Measurements from ENCODE around the gene HSD17B14. TPM values are rescaled to one million over a fixed set of nuclear protein-coding genes. Genes with fewer than 3 reads are reported as not detected.

HSD17B14 gene
- total and polyA plus RNA-seq, 2 donors: 9.9 to 20.4 TPM

DNA sequence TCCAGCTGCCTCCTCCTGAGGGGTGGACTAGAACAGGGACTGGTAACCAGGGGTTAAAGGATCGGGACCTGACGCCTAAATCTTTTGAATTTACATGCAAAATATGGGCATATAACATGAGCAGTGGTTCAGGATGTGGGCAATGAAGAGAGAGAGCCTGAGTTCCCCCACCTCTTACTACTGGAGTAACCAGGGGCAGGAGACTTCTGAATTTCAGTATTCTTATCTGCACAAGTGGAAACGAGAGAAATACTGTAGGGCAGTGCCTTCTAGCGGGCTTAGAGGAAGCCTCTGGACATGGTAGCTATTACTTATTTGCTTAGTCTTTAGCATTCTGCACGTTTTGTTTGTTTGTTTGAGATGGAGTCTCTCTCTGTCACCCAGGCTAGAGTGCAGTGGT lies 51.8 kb downstream of the HSD17B14 start:
- no peaks in the 10 kb centered on the region for H3K36me3 ChIP-seq (ENCODE audit: control insufficient read depth in 2 of 2, insufficient read depth in 2 of 2, low read length in 1 of 2)
- 77% methylated on average over 5 of the region's 5 CpGs for WGBS
- H3K4me3 ChIP-seq (ENCODE audit: low read length in 2 of 2): no peak overlapping the region
- peaks cover 0 to 14% of the 10 kb centered on the region in 2 donors for H3K27me3 ChIP-seq (ENCODE audit: control insufficient read depth in 2 of 2, insufficient read depth in 1 of 2, low read length in 1 of 2)
- peaks cover 0 to 6% of the 10 kb centered on the region in 2 donors for H3K4me1 ChIP-seq (ENCODE audit: control insufficient read depth in 2 of 2, insufficient read depth in 2 of 2, low read length in 2 of 2)
- H3K9me3 ChIP-seq (ENCODE audit: control insufficient read depth in 2 of 2, insufficient read depth in 1 of 2, low read length in 1 of 2): no peaks in the 10 kb centered on the region
- H3K27ac ChIP-seq (ENCODE audit: low read depth in 1 of 2, low read length in 1 of 2): no peak overlapping the region
- no peak for DNase-seq (ENCODE audit: low read depth in 6 of 9, low spot score in 9 of 9)

GRCh38 chr19:48780631-48781391 lies 55.5 kb downstream of the HSD17B14 start:
- Histone ChIP-seq H3K4me3 (ENCODE audit: low read length in 2 of 2) (no peak overlapping the region), H3K4me1 (ENCODE audit: control insufficient read depth in 2 of 2, insufficient read depth in 2 of 2, low read length in 2 of 2) (peaks cover 0 to 4% of the 10 kb centered on the region in 2 donors), H3K9me3 (ENCODE audit: control insufficient read depth in 2 of 2, insufficient read depth in 1 of 2, low read length in 1 of 2) (no peaks in the 10 kb centered on the region), H3K27ac (ENCODE audit: low read depth in 1 of 2, low read length in 1 of 2) (no peak overlapping the region), H3K36me3 (ENCODE audit: control insufficient read depth in 2 of 2, insufficient read depth in 2 of 2, low read length in 1 of 2) (no peaks in the 10 kb centered on the region), H3K27me3 (ENCODE audit: control insufficient read depth in 2 of 2, insufficient read depth in 1 of 2, low read length in 1 of 2) (peaks cover 0 to 12% of the 10 kb centered on the region in 2 donors)
- no peak for DNase-seq (ENCODE audit: low read depth in 6 of 9, low spot score in 9 of 9)
- 88% methylated on average over 14 of the region's 14 CpGs for WGBS

DNA sequence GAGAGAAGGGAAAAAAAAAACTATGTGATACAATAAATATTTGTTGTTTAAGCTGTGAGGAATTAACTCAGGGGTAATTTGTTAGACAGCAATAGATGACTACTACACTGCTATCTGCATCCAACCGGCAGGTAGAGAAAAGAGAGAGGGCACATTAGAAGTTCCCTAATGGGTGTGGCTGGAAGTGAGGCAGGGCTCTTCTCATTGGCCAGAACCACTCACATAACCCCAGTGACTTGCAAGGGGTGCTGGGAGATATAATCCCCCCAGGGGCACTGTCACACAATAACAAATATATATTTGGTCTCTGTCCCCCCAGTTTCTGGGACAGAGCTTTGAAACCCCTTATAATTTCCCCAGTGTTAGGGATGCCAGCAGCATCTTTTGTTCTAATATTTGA lies 56.7 kb downstream of the HSD17B14 start:
- Histone ChIP-seq H3K36me3 (ENCODE audit: control insufficient read depth in 2 of 2, insufficient read depth in 2 of 2, low read length in 1 of 2) (no peaks in the 10 kb centered on the region), H3K27ac (ENCODE audit: low read depth in 1 of 2, low read length in 1 of 2) (no peak overlapping the region), H3K4me3 (ENCODE audit: low read length in 2 of 2) (no peak overlapping the region), H3K4me1 (ENCODE audit: control insufficient read depth in 2 of 2, insufficient read depth in 2 of 2, low read length in 2 of 2) (peaks cover 0 to 4% of the 10 kb centered on the region in 2 donors), H3K27me3 (ENCODE audit: control insufficient read depth in 2 of 2, insufficient read depth in 1 of 2, low read length in 1 of 2) (peaks cover 0 to 11% of the 10 kb centered on the region in 2 donors), H3K9me3 (ENCODE audit: control insufficient read depth in 2 of 2, insufficient read depth in 1 of 2, low read length in 1 of 2) (no peaks in the 10 kb centered on the region)
- 74% methylated on average over 1 of the region's 1 CpG for WGBS
- DNase-seq (ENCODE audit: low read depth in 6 of 9, low spot score in 9 of 9): no peak

- Histone ChIP-seq H3K27ac (ENCODE audit: low read depth in 1 of 2, low read length in 1 of 2) (no peak overlapping the region), H3K4me1 (ENCODE audit: control insufficient read depth in 2 of 2, insufficient read depth in 2 of 2, low read length in 2 of 2) (peaks cover 0 to 4% of the 10 kb centered on the region in 2 donors), H3K9me3 (ENCODE audit: control insufficient read depth in 2 of 2, insufficient read depth in 1 of 2, low read length in 1 of 2) (no peaks in the 10 kb centered on the region), H3K27me3 (ENCODE audit: control insufficient read depth in 2 of 2, insufficient read depth in 1 of 2, low read length in 1 of 2) (peaks cover 0 to 10% of the 10 kb centered on the region in 2 donors), H3K36me3 (ENCODE audit: control insufficient read depth in 2 of 2, insufficient read depth in 2 of 2, low read length in 1 of 2) (no peaks in the 10 kb centered on the region), H3K4me3 (ENCODE audit: low read length in 2 of 2) (no peak overlapping the region)
- no peak for DNase-seq (ENCODE audit: low read depth in 6 of 9, low spot score in 9 of 9)
- 97% methylated on average over 12 of the region's 12 CpGs for WGBS
These were observed 58.6 kb downstream of the HSD17B14 start for GRCh38 chr19:48777720-48778119.

DNA sequence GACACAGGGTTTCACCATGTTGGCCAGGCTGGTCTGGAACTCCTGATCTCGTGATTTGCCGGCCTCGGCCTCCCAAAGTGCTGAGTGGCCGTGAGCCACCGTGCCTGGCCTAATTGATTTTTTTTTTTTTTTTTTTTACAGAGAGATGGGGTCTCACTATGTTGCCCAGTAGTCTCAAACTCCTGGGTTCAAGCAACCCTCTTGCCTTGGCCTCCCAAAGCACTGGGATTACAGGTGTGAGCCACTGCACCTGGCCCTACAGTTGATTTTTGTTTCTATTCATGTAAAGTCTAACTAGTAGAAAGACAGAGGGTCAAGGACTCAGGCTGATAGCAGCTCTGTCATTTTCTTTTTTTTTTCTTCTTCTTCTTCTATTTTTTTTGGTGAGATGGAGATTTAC lies 59.2 kb downstream of the HSD17B14 start:
- 98% methylated on average over 5 of the region's 5 CpGs for WGBS
- peaks cover 0 to 4% of the 10 kb centered on the region in 2 donors for H3K27me3 ChIP-seq (ENCODE audit: control insufficient read depth in 2 of 2, insufficient read depth in 1 of 2, low read length in 1 of 2)
- DNase-seq (ENCODE audit: low read depth in 6 of 9, low spot score in 9 of 9): no peak
- H3K4me3 ChIP-seq (ENCODE audit: low read length in 2 of 2): no peak overlapping the region
- H3K9me3 ChIP-seq (ENCODE audit: control insufficient read depth in 2 of 2, insufficient read depth in 1 of 2, low read length in 1 of 2): no peaks in the 10 kb centered on the region
- no peak overlapping the region for H3K27ac ChIP-seq (ENCODE audit: low read depth in 1 of 2, low read length in 1 of 2)
- peaks cover 0 to 4% of the 10 kb centered on the region in 2 donors for H3K4me1 ChIP-seq (ENCODE audit: control insufficient read depth in 2 of 2, insufficient read depth in 2 of 2, low read length in 2 of 2)
- no peaks in the 10 kb centered on the region for H3K36me3 ChIP-seq (ENCODE audit: control insufficient read depth in 2 of 2, insufficient read depth in 2 of 2, low read length in 1 of 2)

DNA sequence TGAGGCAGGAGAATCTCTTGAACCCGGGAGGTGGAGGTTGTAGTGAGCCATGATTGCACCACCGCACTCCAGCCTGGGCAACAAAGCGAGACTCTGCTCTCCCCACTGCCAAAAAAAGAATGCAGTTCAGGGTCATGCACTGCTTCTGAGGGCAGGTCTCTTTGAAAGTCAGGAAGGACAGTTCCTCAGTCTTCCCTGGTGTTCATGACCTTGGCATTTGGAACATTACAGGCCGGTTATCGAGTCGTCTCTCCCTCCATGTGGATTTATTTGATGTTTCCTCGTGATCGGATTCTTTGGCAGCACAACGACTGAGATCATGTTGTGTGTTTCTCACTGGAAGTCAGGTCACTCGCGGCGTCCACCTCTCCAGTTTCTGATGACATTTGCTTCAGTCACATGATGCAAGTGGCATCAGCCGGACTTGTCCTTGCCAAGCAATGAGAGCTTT lies 63.8 kb downstream of the HSD17B14 start:
- DNase-seq (ENCODE audit: low read depth in 6 of 9, low spot score in 9 of 9): no peak
- Histone ChIP-seq H3K9me3 (ENCODE audit: control insufficient read depth in 2 of 2, insufficient read depth in 1 of 2, low read length in 1 of 2) (no peaks in the 10 kb centered on the region), H3K36me3 (ENCODE audit: control insufficient read depth in 2 of 2, insufficient read depth in 2 of 2, low read length in 1 of 2) (no peaks in the 10 kb centered on the region), H3K27ac (ENCODE audit: low read depth in 1 of 2, low read length in 1 of 2) (no peak overlapping the region), H3K4me1 (ENCODE audit: control insufficient read depth in 2 of 2, insufficient read depth in 2 of 2, low read length in 2 of 2) (no peaks in the 10 kb centered on the region), H3K27me3 (ENCODE audit: control insufficient read depth in 2 of 2, insufficient read depth in 1 of 2, low read length in 1 of 2) (peaks cover 0 to 13% of the 10 kb centered on the region in 2 donors), H3K4me3 (ENCODE audit: low read length in 2 of 2) (no peak overlapping the region)
- WGBS: 94% methylated on average over 13 of the region's 13 CpGs

- DNase-seq (ENCODE audit: low read depth in 6 of 9, low spot score in 9 of 9): no peak
- H3K4me3 ChIP-seq (ENCODE audit: low read length in 2 of 2): no peak overlapping the region
- no peaks in the 10 kb centered on the region for H3K4me1 ChIP-seq (ENCODE audit: control insufficient read depth in 2 of 2, insufficient read depth in 2 of 2, low read length in 2 of 2)
- peaks cover 0 to 16% of the 10 kb centered on the region in 2 donors for H3K27me3 ChIP-seq (ENCODE audit: control insufficient read depth in 2 of 2, insufficient read depth in 1 of 2, low read length in 1 of 2)
- H3K9me3 ChIP-seq (ENCODE audit: control insufficient read depth in 2 of 2, insufficient read depth in 1 of 2, low read length in 1 of 2): no peaks in the 10 kb centered on the region
- H3K36me3 ChIP-seq (ENCODE audit: control insufficient read depth in 2 of 2, insufficient read depth in 2 of 2, low read length in 1 of 2): no peaks in the 10 kb centered on the region
- 89% methylated on average over 20 of the region's 20 CpGs for WGBS
- no peak overlapping the region for H3K27ac ChIP-seq (ENCODE audit: low read depth in 1 of 2, low read length in 1 of 2)
These were observed 65.4 kb downstream of the HSD17B14 start for GRCh38 chr19:48770734-48771472.

- 83% methylated on average over 7 of the region's 7 CpGs for WGBS
- DNase-seq (ENCODE audit: low read depth in 6 of 9, low spot score in 9 of 9): no peak
- H3K36me3 ChIP-seq (ENCODE audit: control insufficient read depth in 2 of 2, insufficient read depth in 2 of 2, low read length in 1 of 2): no peaks in the 10 kb centered on the region
- no peak overlapping the region for H3K27ac ChIP-seq (ENCODE audit: low read depth in 1 of 2, low read length in 1 of 2)
- H3K4me1 ChIP-seq (ENCODE audit: control insufficient read depth in 2 of 2, insufficient read depth in 2 of 2, low read length in 2 of 2): no peaks in the 10 kb centered on the region
- H3K4me3 ChIP-seq (ENCODE audit: low read length in 2 of 2): no peak overlapping the region
- no peaks in the 10 kb centered on the region for H3K9me3 ChIP-seq (ENCODE audit: control insufficient read depth in 2 of 2, insufficient read depth in 1 of 2, low read length in 1 of 2)
- H3K27me3 ChIP-seq (ENCODE audit: control insufficient read depth in 2 of 2, insufficient read depth in 1 of 2, low read length in 1 of 2): peaks cover 0 to 17% of the 10 kb centered on the region in 2 donors
These were observed 66.0 kb downstream of the HSD17B14 start for GRCh38 chr19:48770266-48770665.

DNA sequence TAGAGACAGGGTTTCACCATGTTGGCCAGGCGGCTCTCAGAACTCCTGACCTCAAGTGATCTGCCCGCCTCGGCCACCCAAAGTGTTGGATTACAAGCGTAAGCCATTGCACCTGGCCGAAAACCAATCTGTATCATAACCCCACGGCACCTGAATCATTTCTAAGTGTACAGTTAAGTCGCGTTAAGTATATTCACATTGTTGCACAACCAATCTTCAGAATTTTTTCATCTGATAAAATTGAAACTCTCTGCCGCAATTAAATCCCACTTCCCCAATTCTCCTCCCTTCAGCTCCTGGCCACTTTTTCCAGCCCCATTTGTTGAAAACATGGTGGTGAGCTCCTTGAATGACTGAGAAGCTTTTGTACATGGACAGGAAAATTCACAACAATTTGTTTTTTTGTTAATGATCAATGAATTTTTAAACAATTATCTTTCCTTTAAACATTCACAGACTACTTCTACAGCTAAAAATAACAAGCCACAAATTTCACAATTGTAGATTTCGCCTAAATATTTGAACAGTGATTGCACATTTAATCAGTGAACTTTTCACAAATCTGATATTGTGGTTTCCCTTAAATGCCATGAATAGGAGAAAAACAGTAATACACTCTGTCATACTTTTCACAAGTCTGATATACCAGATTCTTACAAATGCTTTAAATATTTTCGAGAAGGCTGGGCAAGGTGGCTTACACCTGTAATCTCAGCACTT lies 67.1 kb downstream of the HSD17B14 start:
- no peak for DNase-seq (ENCODE audit: low read depth in 6 of 9, low spot score in 9 of 9)
- Histone ChIP-seq H3K27me3 (ENCODE audit: control insufficient read depth in 2 of 2, insufficient read depth in 1 of 2, low read length in 1 of 2) (peaks cover 0 to 18% of the 10 kb centered on the region in 2 donors), H3K9me3 (ENCODE audit: control insufficient read depth in 2 of 2, insufficient read depth in 1 of 2, low read length in 1 of 2) (no peaks in the 10 kb centered on the region), H3K4me3 (ENCODE audit: low read length in 2 of 2) (no peak overlapping the region), H3K27ac (ENCODE audit: low read depth in 1 of 2, low read length in 1 of 2) (no peak overlapping the region), H3K4me1 (ENCODE audit: control insufficient read depth in 2 of 2, insufficient read depth in 2 of 2, low read length in 2 of 2) (no peaks in the 10 kb centered on the region), H3K36me3 (ENCODE audit: control insufficient read depth in 2 of 2, insufficient read depth in 2 of 2, low read length in 1 of 2) (no peaks in the 10 kb centered on the region)
- WGBS: 89% methylated on average over 11 of the region's 11 CpGs
